HEK293 (cell line): Measurements from ENCODE around the gene RIGI.

ENCODE experiments used
- CTCF ChIA-PET: fragments of 350-600 bp; formaldehyde crosslinking; extraction: SDS; loops from one replicate; lab custom pipeline; 2021; ENCODE audit warnings: antibody characterized with exemption; lab: Yijun Ruan, JAX
- POLR2A ChIA-PET: fragments of 300-600 bp; formaldehyde crosslinking; extraction: SDS; loops from one replicate; lab custom pipeline; 2020; ENCODE audit warnings: antibody characterized with exemption, inconsistent platforms; lab: Yijun Ruan, JAX
- H3K27ac ChIP-seq: fragments of 200-500 bp; sonication (Bioruptor generic); 2 replicates; pipeline ENCODE4 v1.5.1; 2014; ENCODE audit warnings: low read depth, low read length, control low read depth, inconsistent platforms; ENCODE audit errors: extremely low read depth
- H3K36me3 ChIP-seq, 2 experiments: fragments of 200-500 bp in 1 of 2; sonication (Bioruptor generic) in 1 of 2; 1 replicate in 1 of 2; 2 replicates in 1 of 2; pipeline ENCODE4 v1.5.1; 2014 to 2017; ENCODE audit warnings: inconsistent platforms in 2 of 2, low read length in 2 of 2; ENCODE audit not compliant: control insufficient read depth in 2 of 2, insufficient read depth in 1 of 2
- H3K4me1 ChIP-seq: fragments of 200-500 bp; sonication (Bioruptor generic); 2 replicates; pipeline ENCODE4 v1.5.1; 2014; ENCODE audit warnings: mild to moderate bottlenecking, low read length, inconsistent platforms; ENCODE audit not compliant: control insufficient read depth, insufficient read depth
- H3K4me3 ChIP-seq: 2 replicates; pipeline ENCODE4 v1.5.1; 2011; ENCODE audit warnings: low read depth, mild to moderate bottlenecking, control low read depth, low read length, moderate library complexity
- H3K9me3 ChIP-seq: fragments of 200-500 bp; sonication (Bioruptor generic); 2 replicates; pipeline ENCODE4 v1.5.1; 2014; ENCODE audit warnings: low read depth, low read length, inconsistent platforms; ENCODE audit not compliant: control insufficient read depth, insufficient read depth
- GLI4 ChIP-seq: fragments of 450-650 bp; formaldehyde crosslinking; IDR thresholded peaks from 2 replicates; pipeline ENCODE4 v1.5.1; 2016; ENCODE audit warnings: missing biosample characterization, missing genetic modification characterization
- HOXA7 ChIP-seq: sonication (generic); formaldehyde crosslinking; IDR thresholded peaks from 2 replicates; pipeline ENCODE4 v1.8.1; 2022; ENCODE audit warnings: missing genetic modification reagents, borderline replicate concordance
- IKZF3 ChIP-seq: fragments of 450-650 bp; IDR thresholded peaks from 2 replicates; pipeline ENCODE4 v1.5.0; 2018; ENCODE audit warnings: missing biosample characterization, mild to moderate bottlenecking, missing genetic modification characterization, moderate library complexity
- KLF16 ChIP-seq: fragments of 450-650 bp; formaldehyde crosslinking; IDR thresholded peaks from 2 replicates; pipeline ENCODE4 v1.5.1; 2017; ENCODE audit warnings: missing biosample characterization, missing genetic modification characterization
- PRDM1 ChIP-seq: fragments of 450-650 bp; formaldehyde crosslinking; IDR thresholded peaks from 2 replicates; pipeline ENCODE4; 2016; ENCODE audit warnings: missing biosample characterization, missing genetic modification characterization
- TRIM28 ChIP-seq: IDR thresholded peaks from 2 replicates; pipeline ENCODE4 v1.6.1; 2011; ENCODE audit warnings: low read length, control low read depth, borderline replicate concordance
- ZBTB20 ChIP-seq: fragments of 450-650 bp; formaldehyde crosslinking; IDR thresholded peaks from 2 replicates; pipeline ENCODE4 v1.5.1; 2016; ENCODE audit warnings: missing biosample characterization, missing genetic modification characterization
- ZFP37 ChIP-seq: fragments of 450-650 bp; formaldehyde crosslinking; IDR thresholded peaks from 2 replicates; pipeline ENCODE4 v1.5.1; 2016; ENCODE audit warnings: missing biosample characterization, missing genetic modification characterization
- ZIC2 ChIP-seq: fragments of 450-650 bp; formaldehyde crosslinking; IDR thresholded peaks from 2 replicates; pipeline ENCODE4 v1.5.1; 2016; ENCODE audit warnings: missing biosample characterization, missing genetic modification characterization
- ZNF112 ChIP-seq: fragments of 450-650 bp; formaldehyde crosslinking; IDR thresholded peaks from 2 replicates; pipeline ENCODE4 v1.5.0; 2017; ENCODE audit warnings: missing biosample characterization, missing genetic modification characterization
- ZNF138 ChIP-seq: fragments of 450-650 bp; formaldehyde crosslinking; IDR thresholded peaks from 2 replicates; pipeline ENCODE4 v1.5.1; 2016; ENCODE audit warnings: missing biosample characterization, missing genetic modification characterization, borderline replicate concordance
- ZNF248 ChIP-seq: fragments of 450-650 bp; formaldehyde crosslinking; IDR thresholded peaks from 2 replicates; pipeline ENCODE4 v1.5.1; 2017; ENCODE audit warnings: missing biosample characterization, missing genetic modification characterization
- ZNF266 ChIP-seq: fragments of 450-650 bp; formaldehyde crosslinking; IDR thresholded peaks from 2 replicates; pipeline ENCODE4 v1.5.1; 2016; ENCODE audit warnings: missing biosample characterization, missing genetic modification characterization, low read depth
- ZNF391 ChIP-seq: fragments of 450-650 bp; formaldehyde crosslinking; IDR thresholded peaks from 2 replicates; pipeline ENCODE4 v1.5.1; 2016; ENCODE audit warnings: low read depth, missing biosample characterization, missing genetic modification characterization, borderline replicate concordance
- ZNF394 ChIP-seq: fragments of 450-650 bp; formaldehyde crosslinking; IDR thresholded peaks from 2 replicates; pipeline ENCODE4 v1.5.1; 2016; ENCODE audit warnings: missing biosample characterization, missing genetic modification characterization, mild to moderate bottlenecking, moderate library complexity, borderline replicate concordance
- ZNF548 ChIP-seq: fragments of 450-650 bp; formaldehyde crosslinking; IDR thresholded peaks from 2 replicates; pipeline ENCODE4 v1.5.1; 2016; ENCODE audit warnings: missing biosample characterization, missing genetic modification characterization
- ZNF677 ChIP-seq: fragments of 450-650 bp; IDR thresholded peaks from 2 replicates; pipeline ENCODE4 v1.5.0; 2018; ENCODE audit warnings: missing biosample characterization, mild to moderate bottlenecking, missing genetic modification characterization, moderate library complexity
- ZNF768 ChIP-seq: fragments of 450-650 bp; formaldehyde crosslinking; IDR thresholded peaks from 2 replicates; pipeline ENCODE4 v1.5.1; 2018; ENCODE audit warnings: missing biosample characterization, mild to moderate bottlenecking, missing genetic modification characterization
- ZNF785 ChIP-seq: fragments of 450-650 bp; formaldehyde crosslinking; IDR thresholded peaks from 2 replicates; pipeline ENCODE4 v1.5.1; 2016; ENCODE audit warnings: missing biosample characterization, missing genetic modification characterization
- TF ChIP-seq, protein P1 (sequence below): fragments of 450-650 bp; formaldehyde crosslinking; IDR thresholded peaks from 2 replicates; pipeline ENCODE4 v1.5.1; 2016; ENCODE audit warnings: missing biosample characterization, missing genetic modification characterization
- TF ChIP-seq, protein P2 (sequence below): fragments of 450-650 bp; formaldehyde crosslinking; IDR thresholded peaks from 2 replicates; pipeline ENCODE4 v1.5.1; 2017; ENCODE audit warnings: missing biosample characterization, missing genetic modification characterization
- TF ChIP-seq, protein P3 (sequence below): fragments of 450-650 bp; formaldehyde crosslinking; IDR thresholded peaks from 2 replicates; pipeline ENCODE4 v1.5.1; 2016; ENCODE audit warnings: missing biosample characterization, missing genetic modification characterization
- TF ChIP-seq, protein P4 (sequence below): fragments of 450-650 bp; formaldehyde crosslinking; IDR thresholded peaks from 2 replicates; pipeline ENCODE4; 2016; ENCODE audit warnings: missing biosample characterization, missing genetic modification characterization
- TF ChIP-seq, protein P5 (sequence below): fragments of 450-650 bp; formaldehyde crosslinking; IDR thresholded peaks from 2 replicates; pipeline ENCODE4 v1.5.1; 2017; ENCODE audit warnings: missing biosample characterization, missing genetic modification characterization
- TF ChIP-seq, protein P6 (sequence below): fragments of 450-650 bp; formaldehyde crosslinking; IDR thresholded peaks from 2 replicates; pipeline ENCODE4 v1.5.1; 2016; ENCODE audit warnings: missing biosample characterization, missing genetic modification characterization

Gene RIGI

DNA sequence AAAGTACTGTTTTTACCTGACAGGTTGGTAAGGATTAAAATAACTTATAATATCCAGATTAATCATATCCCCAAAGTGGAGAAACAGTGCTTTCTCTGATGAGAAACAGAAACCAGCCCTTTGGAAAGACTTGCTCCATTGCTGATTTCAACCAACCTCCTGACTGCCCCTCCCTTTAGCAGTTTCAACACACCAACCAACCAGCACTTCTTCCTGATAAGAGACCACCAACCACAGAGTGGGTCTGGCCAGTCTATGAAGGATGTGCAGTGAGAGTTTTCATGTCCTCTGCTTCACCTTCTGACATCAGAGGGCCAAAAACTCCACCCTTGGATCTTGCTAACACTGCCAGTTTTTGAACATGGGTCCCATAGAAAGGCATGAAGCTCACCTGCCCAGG, 28.1 kb downstream of the RIGI start:
- CTCF ChIA-PET: no interaction called here
- Histone ChIP-seq H3K36me3 (peaks cover 0 to 4% of the 10 kb centered on the region in 2 experiments; a peak in 1 of 3 replicates), H3K27ac (no peak overlapping the region), H3K4me3 (no peak overlapping the region), H3K4me1 (no peaks in the 10 kb centered on the region), H3K9me3 (no peaks in the 10 kb centered on the region)
- TF ChIP-seq ZNF394 (tag by site-specific recombination) (no peak), GLI4 (tag by site-specific recombination) (no peak), ZNF548 (tag by site-specific recombination) (no peak), ZNF266 (tag by site-specific recombination) (no peak), ZNF248 (tag by site-specific recombination) (no peak), PRDM1 (no peak), ZNF138 (tag by site-specific recombination) (no peak), ZBTB20 (tag by site-specific recombination) (no peak), ZFP37 (no peak), TRIM28 (no peak), ZNF785 (no peak)
- TF ChIP-seq, protein P1, sequence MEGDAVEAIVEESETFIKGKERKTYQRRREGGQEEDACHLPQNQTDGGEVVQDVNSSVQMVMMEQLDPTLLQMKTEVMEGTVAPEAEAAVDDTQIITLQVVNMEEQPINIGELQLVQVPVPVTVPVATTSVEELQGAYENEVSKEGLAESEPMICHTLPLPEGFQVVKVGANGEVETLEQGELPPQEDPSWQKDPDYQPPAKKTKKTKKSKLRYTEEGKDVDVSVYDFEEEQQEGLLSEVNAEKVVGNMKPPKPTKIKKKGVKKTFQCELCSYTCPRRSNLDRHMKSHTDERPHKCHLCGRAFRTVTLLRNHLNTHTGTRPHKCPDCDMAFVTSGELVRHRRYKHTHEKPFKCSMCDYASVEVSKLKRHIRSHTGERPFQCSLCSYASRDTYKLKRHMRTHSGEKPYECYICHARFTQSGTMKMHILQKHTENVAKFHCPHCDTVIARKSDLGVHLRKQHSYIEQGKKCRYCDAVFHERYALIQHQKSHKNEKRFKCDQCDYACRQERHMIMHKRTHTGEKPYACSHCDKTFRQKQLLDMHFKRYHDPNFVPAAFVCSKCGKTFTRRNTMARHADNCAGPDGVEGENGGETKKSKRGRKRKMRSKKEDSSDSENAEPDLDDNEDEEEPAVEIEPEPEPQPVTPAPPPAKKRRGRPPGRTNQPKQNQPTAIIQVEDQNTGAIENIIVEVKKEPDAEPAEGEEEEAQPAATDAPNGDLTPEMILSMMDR (tag by site-specific recombination): no peak
- TF ChIP-seq, protein P2, sequence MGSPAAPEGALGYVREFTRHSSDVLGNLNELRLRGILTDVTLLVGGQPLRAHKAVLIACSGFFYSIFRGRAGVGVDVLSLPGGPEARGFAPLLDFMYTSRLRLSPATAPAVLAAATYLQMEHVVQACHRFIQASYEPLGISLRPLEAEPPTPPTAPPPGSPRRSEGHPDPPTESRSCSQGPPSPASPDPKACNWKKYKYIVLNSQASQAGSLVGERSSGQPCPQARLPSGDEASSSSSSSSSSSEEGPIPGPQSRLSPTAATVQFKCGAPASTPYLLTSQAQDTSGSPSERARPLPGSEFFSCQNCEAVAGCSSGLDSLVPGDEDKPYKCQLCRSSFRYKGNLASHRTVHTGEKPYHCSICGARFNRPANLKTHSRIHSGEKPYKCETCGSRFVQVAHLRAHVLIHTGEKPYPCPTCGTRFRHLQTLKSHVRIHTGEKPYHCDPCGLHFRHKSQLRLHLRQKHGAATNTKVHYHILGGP: no peak
- TF ChIP-seq, protein P3, sequence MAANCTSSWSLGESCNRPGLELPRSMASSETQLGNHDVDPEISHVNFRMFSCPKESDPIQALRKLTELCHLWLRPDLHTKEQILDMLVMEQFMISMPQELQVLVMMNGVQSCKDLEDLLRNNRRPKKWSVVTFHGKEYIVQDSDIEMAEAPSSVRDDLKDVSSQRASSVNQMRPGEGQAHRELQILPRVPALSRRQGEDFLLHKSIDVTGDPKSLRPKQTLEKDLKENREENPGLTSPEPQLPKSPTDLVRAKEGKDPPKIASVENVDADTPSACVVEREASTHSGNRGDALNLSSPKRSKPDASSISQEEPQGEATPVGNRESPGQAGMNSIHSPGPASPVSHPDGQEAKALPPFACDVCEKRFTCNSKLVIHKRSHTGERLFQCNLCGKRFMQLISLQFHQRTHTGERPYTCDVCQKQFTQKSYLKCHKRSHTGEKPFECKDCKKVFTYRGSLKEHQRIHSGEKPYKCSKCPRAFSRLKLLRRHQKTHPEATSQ (tag by site-specific recombination): no peak
- TF ChIP-seq, protein P4, sequence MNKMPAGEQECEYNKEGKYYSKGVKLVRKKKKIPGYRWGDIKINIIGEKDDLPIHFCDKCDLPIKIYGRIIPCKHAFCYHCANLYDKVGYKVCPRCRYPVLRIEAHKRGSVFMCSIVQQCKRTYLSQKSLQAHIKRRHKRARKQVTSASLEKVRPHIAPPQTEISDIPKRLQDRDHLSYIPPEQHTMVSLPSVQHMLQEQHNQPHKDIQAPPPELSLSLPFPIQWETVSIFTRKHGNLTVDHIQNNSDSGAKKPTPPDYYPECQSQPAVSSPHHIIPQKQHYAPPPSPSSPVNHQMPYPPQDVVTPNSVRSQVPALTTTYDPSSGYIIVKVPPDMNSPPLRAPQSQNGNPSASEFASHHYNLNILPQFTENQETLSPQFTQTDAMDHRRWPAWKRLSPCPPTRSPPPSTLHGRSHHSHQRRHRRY (tag by site-specific recombination): no peak
- TF ChIP-seq, protein P5, sequence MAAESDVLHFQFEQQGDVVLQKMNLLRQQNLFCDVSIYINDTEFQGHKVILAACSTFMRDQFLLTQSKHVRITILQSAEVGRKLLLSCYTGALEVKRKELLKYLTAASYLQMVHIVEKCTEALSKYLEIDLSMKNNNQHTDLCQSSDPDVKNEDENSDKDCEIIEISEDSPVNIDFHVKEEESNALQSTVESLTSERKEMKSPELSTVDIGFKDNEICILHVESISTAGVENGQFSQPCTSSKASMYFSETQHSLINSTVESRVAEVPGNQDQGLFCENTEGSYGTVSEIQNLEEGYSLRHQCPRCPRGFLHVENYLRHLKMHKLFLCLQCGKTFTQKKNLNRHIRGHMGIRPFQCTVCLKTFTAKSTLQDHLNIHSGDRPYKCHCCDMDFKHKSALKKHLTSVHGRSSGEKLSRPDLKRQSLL (tag by site-specific recombination): no peak
- POLR2A ChIA-PET: no interaction called here

DNA sequence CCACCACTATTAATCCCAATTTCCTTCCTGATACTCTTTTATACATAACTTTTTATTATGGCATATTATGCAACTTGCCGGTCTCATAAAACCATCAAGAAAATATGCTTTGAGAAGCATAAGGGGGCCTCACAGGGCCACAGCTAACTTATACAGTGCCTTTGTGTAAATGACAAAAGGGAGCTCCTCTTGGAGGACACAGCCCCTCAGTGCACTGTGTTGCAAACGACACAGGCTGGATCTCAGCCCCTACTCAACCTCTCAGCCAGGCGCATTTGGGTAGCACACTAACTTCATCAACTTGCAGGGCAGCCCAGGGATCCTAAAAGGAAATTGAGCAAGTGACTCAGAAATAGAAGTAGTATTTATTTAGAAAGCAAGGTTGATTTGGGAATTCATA, 35.4 kb downstream of the RIGI start:
- no peak for TF ChIP-seq TRIM28
- TF ChIP-seq KLF16 (tag by site-specific recombination): no peak
- TF ChIP-seq, protein P2: no peak
- TF ChIP-seq HOXA7: no peak
- no peak for TF ChIP-seq ZNF391 (tag by site-specific recombination)
- TF ChIP-seq ZNF677 (tag by site-specific recombination): no peak
- TF ChIP-seq, protein P6, sequence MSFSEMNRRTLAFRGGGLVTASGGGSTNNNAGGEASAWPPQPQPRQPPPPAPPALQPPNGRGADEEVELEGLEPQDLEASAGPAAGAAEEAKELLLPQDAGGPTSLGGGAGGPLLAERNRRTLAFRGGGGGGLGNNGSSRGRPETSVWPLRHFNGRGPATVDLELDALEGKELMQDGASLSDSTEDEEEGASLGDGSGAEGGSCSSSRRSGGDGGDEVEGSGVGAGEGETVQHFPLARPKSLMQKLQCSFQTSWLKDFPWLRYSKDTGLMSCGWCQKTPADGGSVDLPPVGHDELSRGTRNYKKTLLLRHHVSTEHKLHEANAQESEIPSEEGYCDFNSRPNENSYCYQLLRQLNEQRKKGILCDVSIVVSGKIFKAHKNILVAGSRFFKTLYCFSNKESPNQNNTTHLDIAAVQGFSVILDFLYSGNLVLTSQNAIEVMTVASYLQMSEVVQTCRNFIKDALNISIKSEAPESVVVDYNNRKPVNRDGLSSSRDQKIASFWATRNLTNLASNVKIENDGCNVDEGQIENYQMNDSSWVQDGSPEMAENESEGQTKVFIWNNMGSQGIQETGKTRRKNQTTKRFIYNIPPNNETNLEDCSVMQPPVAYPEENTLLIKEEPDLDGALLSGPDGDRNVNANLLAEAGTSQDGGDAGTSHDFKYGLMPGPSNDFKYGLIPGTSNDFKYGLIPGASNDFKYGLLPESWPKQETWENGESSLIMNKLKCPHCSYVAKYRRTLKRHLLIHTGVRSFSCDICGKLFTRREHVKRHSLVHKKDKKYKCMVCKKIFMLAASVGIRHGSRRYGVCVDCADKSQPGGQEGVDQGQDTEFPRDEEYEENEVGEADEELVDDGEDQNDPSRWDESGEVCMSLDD: no peak
- no peak for TF ChIP-seq ZIC2 (tag by site-specific recombination)
- TF ChIP-seq IKZF3 (tag by site-specific recombination): no peak
- TF ChIP-seq ZNF112: no peak
- TF ChIP-seq ZNF768: no peak
- TF ChIP-seq, all 188 proteins: peak for 0
- CTCF ChIA-PET: no interaction called here
- Histone ChIP-seq H3K36me3 (peaks cover 0 to 35% of the 10 kb centered on the region in 2 experiments; a peak in 1 of 3 replicates), H3K4me3 (no peak overlapping the region), H3K4me1 (no peaks in the 10 kb centered on the region), H3K9me3 (no peaks in the 10 kb centered on the region), H3K27ac (no peak overlapping the region)
- POLR2A ChIA-PET: no interaction called here
